Measurements from ENCODE around the gene UBE2H. TPM values are rescaled to one million over a fixed set of nuclear protein-coding genes. Genes with fewer than 3 reads are reported as not detected.

The UBE2H gene
- total and polyA plus RNA-seq, 10 of the 15 experiments (the other 5 are each of a cell fraction or from before 2014, with no cell fraction given): 15.6 to 75.5 (median 32.8) TPM

GRCh38 chr7:129950191-129950932, 2.4 kb downstream of the UBE2H start (continued):
- TF ChIP-seq BCLAF1 (IDR thresholded peaks at IDR 0.05) (no peak), MYC (IDR thresholded peaks at IDR 0.05; ENCODE audit: insufficient read depth, insufficient read length, insufficient replicate concordance, low read length, severe bottlenecking) (no peak), TARDBP (IDR thresholded peaks at IDR 0.05; ENCODE audit: borderline replicate concordance) (no peak), NBN (IDR thresholded peaks at IDR 0.05) (no peak), MTA3 (IDR thresholded peaks at IDR 0.05; ENCODE audit: borderline replicate concordance, low read length) (peak; percentile 60; the same call in 1 of the 2 replicates), BMI1 (IDR thresholded peaks at IDR 0.05; ENCODE audit: borderline replicate concordance) (no peak; the same call in 1 of the 2 replicates), ZNF274 (IDR thresholded peaks at IDR 0.05; ENCODE audit: insufficient read depth, insufficient read length) (no peak), BHLHE40 (IDR thresholded peaks at IDR 0.05; ENCODE audit: borderline replicate concordance in 1 of 2, low read depth in 2 of 2, low read length in 1 of 2) (0 out of 4 replicates have a peak, but pooled peaks have one; percentile 9 to 26), HDAC2 (IDR thresholded peaks at IDR 0.05) (no peak), MTA2 (IDR thresholded peaks at IDR 0.05; ENCODE audit: low read depth) (peak; percentile 70), GATAD2B (conservative IDR thresholded peaks at IDR 0.05; ENCODE audit: low read depth) (no peak), SMC3 (IDR thresholded peaks at IDR 0.05; ENCODE audit: borderline replicate concordance, low read length) (no peak), SPI1 (IDR thresholded peaks at IDR 0.05; ENCODE audit: borderline replicate concordance, insufficient read depth, low read depth, low read length) (no peak), SIX5 (IDR thresholded peaks at IDR 0.05; ENCODE audit: low read depth, low read length, severe bottlenecking) (no peak), TBL1XR1 (IDR thresholded peaks at IDR 0.05; ENCODE audit: low read depth, low read length) (no peak; the same call in 1 of the 2 replicates), PRDM15 (CRISPR knock-in tag; IDR thresholded peaks at IDR 0.05) (no peak), HCFC1 (IDR thresholded peaks at IDR 0.05; ENCODE audit: low read length) (no peak), POU2F2 (IDR thresholded peaks at IDR 0.05; ENCODE audit: borderline replicate concordance, low read depth, low read length) (no peak), MXI1 (IDR thresholded peaks at IDR 0.05; ENCODE audit: low read depth, low read length) (no peak), PAX5 (IDR thresholded peaks at IDR 0.05; ENCODE audit: borderline replicate concordance, low read depth, low read length) (no peak), CHD1 (IDR thresholded peaks at IDR 0.05; ENCODE audit: low read depth, low read length) (peak; percentile 76; the same call in 1 of the 2 replicates), ZNF217 (IDR thresholded peaks at IDR 0.05) (0 out of 2 replicates have a peak, but pooled peaks have one; percentile 42)
- TF ChIP-seq, protein P1, sequence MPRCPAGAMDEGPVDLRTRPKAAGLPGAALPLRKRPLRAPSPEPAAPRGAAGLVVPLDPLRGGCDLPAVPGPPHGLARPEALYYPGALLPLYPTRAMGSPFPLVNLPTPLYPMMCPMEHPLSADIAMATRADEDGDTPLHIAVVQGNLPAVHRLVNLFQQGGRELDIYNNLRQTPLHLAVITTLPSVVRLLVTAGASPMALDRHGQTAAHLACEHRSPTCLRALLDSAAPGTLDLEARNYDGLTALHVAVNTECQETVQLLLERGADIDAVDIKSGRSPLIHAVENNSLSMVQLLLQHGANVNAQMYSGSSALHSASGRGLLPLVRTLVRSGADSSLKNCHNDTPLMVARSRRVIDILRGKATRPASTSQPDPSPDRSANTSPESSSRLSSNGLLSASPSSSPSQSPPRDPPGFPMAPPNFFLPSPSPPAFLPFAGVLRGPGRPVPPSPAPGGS (IDR thresholded peaks at IDR 0.05; ENCODE audit: borderline replicate concordance, insufficient read depth, low read depth, low read length, poor library complexity, severe bottlenecking): peak; percentile 34

All from GM12878 (cell line).